ENCODE results near the gene SLC6A1. TPM values are rescaled to one million over a fixed set of nuclear protein-coding genes. Genes with fewer than 3 reads are reported as not detected.

The SLC6A1 gene
- total RNA-seq, 2 experiments from 2014 or later: not detected

GRCh38 chr3:11076711-11077110 lies 84.2 kb downstream of the SLC6A1 start:
- intact Hi-C loops (cut with micrococcal nuclease; ENCODE audit: unreplicated experiment): no loop called here
- ChIA-PET CTCF (ENCODE audit: unreplicated experiment) (no interaction called here), POLR2A (interaction anchor here (0.7 kb wide), 1 partner anchor 12 kb away, joined by 3 read pairs; no protein-coding TSS in a partner anchor)
- Histone ChIP-seq H3K4me2 (ENCODE audit: low read length) (no peak overlapping the region), H2AFZ (ENCODE audit: low read length) (no peak overlapping the region), H3K79me2 (ENCODE audit: insufficient read depth, low read depth, low read length) (no peaks in the 10 kb centered on the region), H3K4me3 (ENCODE audit: low read depth, low read length, poor library complexity, severe bottlenecking) (no peak overlapping the region), H3K9me3 (ENCODE audit: low read length) (no peaks in the 10 kb centered on the region), H3K4me1 (ENCODE audit: insufficient read depth, low read length, poor library complexity, severe bottlenecking) (no peaks in the 10 kb centered on the region), H3K36me3 (ENCODE audit: insufficient read depth, low read length) (no peaks in the 10 kb centered on the region), H3K27ac (ENCODE audit: low read depth, low read length, poor library complexity, severe bottlenecking) (no peak overlapping the region), H3K9me2 (ENCODE audit: insufficient read depth, low read length) (no peaks in the 10 kb centered on the region), H4K20me1 (ENCODE audit: insufficient read depth, low read length) (no peaks in the 10 kb centered on the region)
- BruUV-seq (replicated peaks): no TSS peak
- no peak for DNase-seq (ENCODE audit: low spot score)
- TF ChIP-seq, protein P1, sequence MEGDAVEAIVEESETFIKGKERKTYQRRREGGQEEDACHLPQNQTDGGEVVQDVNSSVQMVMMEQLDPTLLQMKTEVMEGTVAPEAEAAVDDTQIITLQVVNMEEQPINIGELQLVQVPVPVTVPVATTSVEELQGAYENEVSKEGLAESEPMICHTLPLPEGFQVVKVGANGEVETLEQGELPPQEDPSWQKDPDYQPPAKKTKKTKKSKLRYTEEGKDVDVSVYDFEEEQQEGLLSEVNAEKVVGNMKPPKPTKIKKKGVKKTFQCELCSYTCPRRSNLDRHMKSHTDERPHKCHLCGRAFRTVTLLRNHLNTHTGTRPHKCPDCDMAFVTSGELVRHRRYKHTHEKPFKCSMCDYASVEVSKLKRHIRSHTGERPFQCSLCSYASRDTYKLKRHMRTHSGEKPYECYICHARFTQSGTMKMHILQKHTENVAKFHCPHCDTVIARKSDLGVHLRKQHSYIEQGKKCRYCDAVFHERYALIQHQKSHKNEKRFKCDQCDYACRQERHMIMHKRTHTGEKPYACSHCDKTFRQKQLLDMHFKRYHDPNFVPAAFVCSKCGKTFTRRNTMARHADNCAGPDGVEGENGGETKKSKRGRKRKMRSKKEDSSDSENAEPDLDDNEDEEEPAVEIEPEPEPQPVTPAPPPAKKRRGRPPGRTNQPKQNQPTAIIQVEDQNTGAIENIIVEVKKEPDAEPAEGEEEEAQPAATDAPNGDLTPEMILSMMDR (conservative IDR thresholded peaks at IDR 0.05; ENCODE audit: low read length): no peak
- TF ChIP-seq EZH2phosphoT487 (IDR thresholded peaks at IDR 0.05; ENCODE audit: borderline replicate concordance, low read depth, low read length): no peak

DNA sequence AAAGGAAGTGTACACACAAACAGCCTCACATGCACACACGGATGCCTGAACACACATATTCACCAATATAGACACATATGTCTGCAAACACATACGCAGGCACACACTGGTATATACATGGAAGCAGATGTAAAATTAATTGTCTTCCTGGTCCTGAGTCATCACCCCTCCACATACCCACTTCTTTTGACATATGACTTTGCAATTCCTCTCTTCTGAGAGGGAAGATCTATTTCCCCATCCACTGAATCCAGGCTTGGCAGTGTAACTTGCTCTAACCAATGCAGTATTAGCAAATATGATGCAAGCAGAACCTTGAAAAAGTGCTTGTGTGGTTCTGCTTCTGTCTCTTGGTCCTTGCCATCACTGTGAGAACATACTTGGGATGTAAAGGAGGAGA lies 84.9 kb downstream of the SLC6A1 start:
- intact Hi-C loops (cut with micrococcal nuclease; ENCODE audit: unreplicated experiment): no loop called here
- H3K79me2 ChIP-seq (ENCODE audit: insufficient read depth, low read depth, low read length): no peaks in the 10 kb centered on the region
- no peak for TF ChIP-seq EZH2phosphoT487 (IDR thresholded peaks at IDR 0.05; ENCODE audit: borderline replicate concordance, low read depth, low read length)
- TF ChIP-seq, protein P1 (conservative IDR thresholded peaks at IDR 0.05; ENCODE audit: low read length): no peak
- H4K20me1 ChIP-seq (ENCODE audit: insufficient read depth, low read length): no peaks in the 10 kb centered on the region
- no peak overlapping the region for H3K4me2 ChIP-seq (ENCODE audit: low read length)
- no peaks in the 10 kb centered on the region for H3K36me3 ChIP-seq (ENCODE audit: insufficient read depth, low read length)
- H3K9me3 ChIP-seq (ENCODE audit: low read length): no peaks in the 10 kb centered on the region
- CTCF ChIA-PET (ENCODE audit: unreplicated experiment): no interaction called here
- no TSS peak for BruUV-seq (replicated peaks)
- no peak overlapping the region for H3K27ac ChIP-seq (ENCODE audit: low read depth, low read length, poor library complexity, severe bottlenecking)
- no peak for DNase-seq (ENCODE audit: low spot score)
- H3K9me2 ChIP-seq (ENCODE audit: insufficient read depth, low read length): no peaks in the 10 kb centered on the region
- H3K4me1 ChIP-seq (ENCODE audit: insufficient read depth, low read length, poor library complexity, severe bottlenecking): no peaks in the 10 kb centered on the region
- POLR2A ChIA-PET: interaction anchor here (0.6 kb wide), 1 partner anchor 84 kb away, joined by 4 read pairs; no protein-coding TSS in a partner anchor
- no peak overlapping the region for H3K4me3 ChIP-seq (ENCODE audit: low read depth, low read length, poor library complexity, severe bottlenecking)
- no peak overlapping the region for H2AFZ ChIP-seq (ENCODE audit: low read length)

GRCh38 chr3:11078826-11079515 lies 86.4 kb downstream of the SLC6A1 start:
- intact Hi-C loops (cut with micrococcal nuclease; ENCODE audit: unreplicated experiment): no loop called here
- DNase-seq (ENCODE audit: low spot score): no peak
- Histone ChIP-seq H2AFZ (ENCODE audit: low read length) (no peak overlapping the region), H3K9me3 (ENCODE audit: low read length) (no peaks in the 10 kb centered on the region), H3K4me1 (ENCODE audit: insufficient read depth, low read length, poor library complexity, severe bottlenecking) (no peaks in the 10 kb centered on the region), H3K79me2 (ENCODE audit: insufficient read depth, low read depth, low read length) (no peaks in the 10 kb centered on the region), H3K36me3 (ENCODE audit: insufficient read depth, low read length) (no peaks in the 10 kb centered on the region), H3K9me2 (ENCODE audit: insufficient read depth, low read length) (no peaks in the 10 kb centered on the region), H3K27ac (ENCODE audit: low read depth, low read length, poor library complexity, severe bottlenecking) (no peak overlapping the region), H3K4me2 (ENCODE audit: low read length) (no peak overlapping the region), H4K20me1 (ENCODE audit: insufficient read depth, low read length) (no peaks in the 10 kb centered on the region), H3K4me3 (ENCODE audit: low read depth, low read length, poor library complexity, severe bottlenecking) (no peak overlapping the region)
- CTCF ChIA-PET (ENCODE audit: unreplicated experiment): no interaction called here
- no TSS peak for BruUV-seq (replicated peaks)
- TF ChIP-seq, protein P1 (conservative IDR thresholded peaks at IDR 0.05; ENCODE audit: low read length): no peak
- no peak for TF ChIP-seq EZH2phosphoT487 (IDR thresholded peaks at IDR 0.05; ENCODE audit: borderline replicate concordance, low read depth, low read length)
- POLR2A ChIA-PET: no interaction called here
